Testis (tissue), 3 donors: ENCODE data around the gene MED9. TPM values are rescaled to one million over a fixed set of nuclear protein-coding genes. Genes with fewer than 3 reads are reported as not detected.

Experiments
- DNase-seq: peaks from one replicate; pipeline ENCODE4 v3.0.0-alpha.2; 2019
- H3K27ac ChIP-seq, 2 donors: fragments of 200-600 bp; sonication (generic); one replicate each; pipeline ENCODE4 v1.5.1; 2019
- H3K27me3 ChIP-seq: fragments of 200-600 bp; sonication (generic); one replicate; pipeline ENCODE4 v1.5.1; 2019
- H3K36me3 ChIP-seq: fragments of 200-600 bp; sonication (generic); one replicate; pipeline ENCODE4 v1.5.1; 2017; ENCODE audit warnings: low read depth; ENCODE audit errors: missing control alignments
- H3K4me1 ChIP-seq: fragments of 200-600 bp; sonication (generic); one replicate; pipeline ENCODE4 v1.5.1; 2019
- H3K4me3 ChIP-seq, 2 donors: fragments of 200-600 bp; sonication (generic); one replicate each; pipeline ENCODE4 v1.5.1; 2017 to 2019
- H3K9me3 ChIP-seq: fragments of 200-600 bp; sonication (generic); one replicate; pipeline ENCODE4 v1.5.1; 2017
- POLR2A ChIP-seq: fragments of 450-650 bp; IDR thresholded peaks from one replicate; pipeline ENCODE4 v1.6.1; 2017; ENCODE audit warnings: antibody characterized with exemption, mild to moderate bottlenecking, moderate library complexity
- WGBS, 2 donors: methylation state at CpG; one replicate each; pipeline ENCODE4 v1.1.5; 2018; 5-methylcytosine and 5-hydroxymethylcytosine counted together
- intact Hi-C: fragments of 100-400 bp; cut with DNase I; formaldehyde crosslinking; loops from one replicate; pipeline ENCODE4 v1.15.1; 2023; ENCODE audit warnings: low total_unique reads
- polyA plus RNA-seq: library from polyadenylated mRNA; stranded (reverse); fragments of 350-450 nt; fragmentation: Illumina TruSeq; extraction: RNeasy Lipid Tissue Mini Kit (QIAGEN cat#74804); gene quantifications from one replicate; pipeline ENCODE4 v1.2.3, GENCODE V29; 2014; ENCODE audit warnings: low read depth, low replicate concordance; ENCODE audit not compliant: insufficient read depth
- total RNA-seq, 2 donors: library from RNA; depleted of rRNA; stranded (reverse); fragments of >200 nt; gene quantifications; one replicate each; pipeline ENCODE4 v1.2.3, GENCODE V29; 2016
- TF ChIP-seq, protein P1 (sequence below), 3 experiments: fragments of 450-650 bp in 2 of 3; fragments of 200-600 bp in 1 of 3; sonication (generic) in 1 of 3; IDR thresholded peaks; one replicate each; pipeline ENCODE4 v1.5.1; 2016 to 2019; ENCODE audit warnings: antibody characterized with exemption in 3 of 3, mild to moderate bottlenecking in 2 of 3, moderate library complexity in 1 of 3

MED9 gene
- total and polyA plus RNA-seq, 3 donors from 2014 or later: 18.8 to 42.6 (median 35.9) TPM

DNA sequence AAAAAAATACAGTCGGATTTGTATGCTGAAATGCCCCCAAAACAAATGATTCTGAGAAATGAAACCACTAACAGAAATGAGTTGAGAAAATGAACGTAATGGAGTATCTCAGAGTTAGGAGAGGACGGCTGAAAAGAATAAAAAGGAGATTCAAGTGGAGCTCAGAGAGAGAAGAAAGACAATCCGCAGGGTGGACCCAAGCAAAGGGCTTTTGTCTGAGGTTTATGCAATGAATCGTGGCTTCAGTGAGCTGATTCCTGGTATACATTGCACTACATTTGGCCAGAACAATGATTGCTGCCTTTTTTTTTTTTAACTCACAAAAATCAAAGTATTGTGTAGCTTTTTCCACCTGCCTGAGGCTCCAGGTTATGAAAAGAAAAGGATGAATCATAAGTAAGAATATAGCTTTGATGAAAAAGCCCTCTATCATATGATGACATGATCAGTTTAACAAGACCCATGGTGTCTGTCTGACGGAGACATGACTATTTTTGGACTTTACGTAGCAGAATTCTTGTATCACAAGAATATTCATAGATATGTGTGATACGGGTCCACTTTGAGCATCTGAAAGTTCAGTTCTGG lies 4.4 kb upstream of the MED9 start:
- TF ChIP-seq, protein P1, sequence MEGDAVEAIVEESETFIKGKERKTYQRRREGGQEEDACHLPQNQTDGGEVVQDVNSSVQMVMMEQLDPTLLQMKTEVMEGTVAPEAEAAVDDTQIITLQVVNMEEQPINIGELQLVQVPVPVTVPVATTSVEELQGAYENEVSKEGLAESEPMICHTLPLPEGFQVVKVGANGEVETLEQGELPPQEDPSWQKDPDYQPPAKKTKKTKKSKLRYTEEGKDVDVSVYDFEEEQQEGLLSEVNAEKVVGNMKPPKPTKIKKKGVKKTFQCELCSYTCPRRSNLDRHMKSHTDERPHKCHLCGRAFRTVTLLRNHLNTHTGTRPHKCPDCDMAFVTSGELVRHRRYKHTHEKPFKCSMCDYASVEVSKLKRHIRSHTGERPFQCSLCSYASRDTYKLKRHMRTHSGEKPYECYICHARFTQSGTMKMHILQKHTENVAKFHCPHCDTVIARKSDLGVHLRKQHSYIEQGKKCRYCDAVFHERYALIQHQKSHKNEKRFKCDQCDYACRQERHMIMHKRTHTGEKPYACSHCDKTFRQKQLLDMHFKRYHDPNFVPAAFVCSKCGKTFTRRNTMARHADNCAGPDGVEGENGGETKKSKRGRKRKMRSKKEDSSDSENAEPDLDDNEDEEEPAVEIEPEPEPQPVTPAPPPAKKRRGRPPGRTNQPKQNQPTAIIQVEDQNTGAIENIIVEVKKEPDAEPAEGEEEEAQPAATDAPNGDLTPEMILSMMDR (IDR thresholded peaks at IDR 0.05): no peak
- no peak for TF ChIP-seq POLR2A
- no peaks in the 10 kb centered on the region for H3K27me3 ChIP-seq
- H3K4me1 ChIP-seq: peaks cover 4% of the 10 kb centered on the region
- intact Hi-C loops: no loop called here
- H3K27ac ChIP-seq: no peak overlapping the region
- DNase-seq: no peak
- 67 to 71% methylated on average over 8 of the region's 8 CpGs for WGBS, 2 donors
- no peaks in the 10 kb centered on the region for H3K36me3 ChIP-seq
- H3K4me3 ChIP-seq: no peak overlapping the region
- no peaks in the 10 kb centered on the region for H3K9me3 ChIP-seq

DNA sequence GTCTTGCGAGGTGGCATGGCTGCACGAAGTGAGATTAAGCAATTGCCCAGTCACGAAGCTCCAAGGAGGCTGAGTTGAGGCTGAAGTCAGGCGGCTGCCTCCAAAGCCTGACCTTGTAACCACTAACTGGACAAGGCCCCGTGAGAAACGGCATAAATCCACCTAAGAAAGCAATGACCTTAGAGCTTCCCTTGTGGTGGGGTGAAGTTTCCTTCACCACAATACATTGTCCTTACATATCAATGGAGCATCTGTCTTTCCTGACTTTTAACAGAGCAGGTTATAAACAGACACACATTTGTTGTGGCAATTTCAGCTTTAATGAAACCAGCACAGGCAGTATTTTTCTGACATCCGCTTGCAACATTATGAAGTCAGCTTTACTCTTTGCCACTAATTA lies 2.5 kb upstream of the MED9 start:
- 62 to 78% methylated on average over 7 of the region's 7 CpGs for WGBS, 2 donors
- Histone ChIP-seq H3K4me1 (peaks cover 12% of the 10 kb centered on the region), H3K27ac (no peak overlapping the region), H3K4me3 (no peak overlapping the region), H3K36me3 (no peaks in the 10 kb centered on the region), H3K9me3 (no peaks in the 10 kb centered on the region), H3K27me3 (no peaks in the 10 kb centered on the region)
- no peak for DNase-seq
- TF ChIP-seq, protein P1 (IDR thresholded peaks at IDR 0.05): no peak
- no peak for TF ChIP-seq POLR2A
- intact Hi-C loops: no loop called here

DNA sequence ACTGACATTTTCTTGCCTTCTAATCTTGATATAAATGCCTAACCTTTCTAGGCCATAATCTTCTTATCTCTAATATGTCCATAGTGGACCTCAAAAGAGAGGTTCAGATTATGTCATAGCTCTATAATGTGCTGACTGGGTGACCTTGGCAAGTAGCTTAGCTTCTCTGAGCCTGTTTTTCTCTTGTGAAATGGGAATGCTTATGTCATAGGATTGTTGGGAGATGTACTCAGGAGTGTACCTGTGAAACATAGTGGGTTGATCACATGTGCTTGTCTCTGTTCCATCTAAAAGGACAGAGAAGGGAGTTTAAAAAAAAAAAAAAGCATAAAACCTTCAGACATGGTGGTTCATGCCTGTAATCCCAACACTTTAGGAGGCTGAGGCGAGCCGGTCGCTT lies 2.4 kb downstream of the MED9 start:
- H3K27ac ChIP-seq: no peak overlapping the region
- H3K4me1 ChIP-seq: peaks cover 12% of the 10 kb centered on the region
- 93 to 94% methylated on average over 3 of the region's 3 CpGs for WGBS, 2 donors
- intact Hi-C loops: no loop called here
- H3K27me3 ChIP-seq: no peaks in the 10 kb centered on the region
- TF ChIP-seq, protein P1 (IDR thresholded peaks at IDR 0.05): no peak
- TF ChIP-seq POLR2A: no peak
- H3K4me3 ChIP-seq: no peak overlapping the region
- no peaks in the 10 kb centered on the region for H3K9me3 ChIP-seq
- H3K36me3 ChIP-seq: no peaks in the 10 kb centered on the region
- no peak for DNase-seq

DNA sequence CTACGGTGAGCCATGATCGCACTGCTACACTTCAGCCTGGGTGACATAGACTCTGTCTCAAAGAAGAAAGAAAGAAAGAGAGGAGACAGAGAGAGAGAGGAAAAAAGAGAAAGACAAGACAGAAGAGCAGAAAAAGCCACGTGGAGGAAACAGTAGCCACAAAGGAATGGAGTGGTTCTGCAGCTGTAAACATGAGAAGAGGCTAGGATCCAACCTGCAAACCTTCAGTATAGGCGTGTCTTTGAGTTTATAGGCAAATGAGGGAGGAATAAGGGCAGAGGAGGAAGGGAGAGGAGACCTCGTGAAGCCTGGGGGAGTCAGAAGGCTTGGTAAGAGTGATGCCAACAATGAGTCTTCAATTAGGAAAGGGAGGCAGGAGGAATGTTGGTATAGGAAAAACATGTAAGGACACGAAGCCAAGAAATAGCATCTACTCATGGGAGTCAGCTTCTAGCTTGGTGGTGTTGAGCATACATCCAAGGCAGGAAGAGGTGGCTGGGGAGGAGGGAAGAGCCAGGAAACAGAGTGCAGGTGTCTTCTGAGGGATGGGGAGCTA lies 3.9 kb downstream of the MED9 start:
- no peak overlapping the region for H3K4me3 ChIP-seq
- no peaks in the 10 kb centered on the region for H3K27me3 ChIP-seq
- intact Hi-C loops: no loop called here
- TF ChIP-seq, protein P1 (IDR thresholded peaks at IDR 0.05): no peak
- TF ChIP-seq POLR2A: no peak
- WGBS, 2 donors: 75 to 85% methylated on average over 6 of the region's 6 CpGs
- no peaks in the 10 kb centered on the region for H3K36me3 ChIP-seq
- H3K27ac ChIP-seq: no peak overlapping the region
- no peak for DNase-seq
- H3K9me3 ChIP-seq: no peaks in the 10 kb centered on the region
- H3K4me1 ChIP-seq: peaks cover 12% of the 10 kb centered on the region

DNA sequence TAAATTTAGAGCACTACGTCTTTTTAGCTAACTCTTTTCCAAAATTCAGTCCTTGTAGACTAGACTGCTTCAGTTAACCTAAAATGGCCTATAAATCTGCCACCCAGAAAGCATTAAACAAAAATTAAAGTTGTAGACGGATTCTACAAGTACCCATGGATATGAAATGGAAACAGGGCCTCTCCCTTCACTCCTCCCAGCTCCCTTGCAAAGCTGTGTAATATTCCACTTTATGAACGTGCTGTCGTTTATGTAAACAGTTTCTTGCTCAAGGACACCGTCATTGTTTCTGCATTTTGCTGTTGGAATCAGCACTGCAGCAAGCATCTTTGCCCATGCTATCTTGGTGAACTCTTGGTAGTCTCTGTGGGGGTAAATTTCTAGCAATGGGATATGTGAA lies 5.1 kb downstream of the MED9 start:
- Histone ChIP-seq H3K27ac (no peak overlapping the region), H3K4me3 (no peak overlapping the region), H3K27me3 (no peaks in the 10 kb centered on the region), H3K36me3 (no peaks in the 10 kb centered on the region), H3K4me1 (peaks cover 12% of the 10 kb centered on the region), H3K9me3 (no peaks in the 10 kb centered on the region)
- DNase-seq: no peak
- 60% methylated on average over 5 of the region's 5 CpGs for WGBS, 2 donors
- TF ChIP-seq, protein P1 (IDR thresholded peaks at IDR 0.05): no peak
- no peak for TF ChIP-seq POLR2A
- intact Hi-C loops: no loop called here
